22Rv1 (cell line): ENCODE measurements around the gene GPR35.
"Not testable (repeated sequence)": the region's sequence is repeated elsewhere in the genome, so short reads cannot be mapped to it uniquely, and the experiment has no call there.

Experiments
- H3K27ac ChIP-seq: fragments of 450-650 bp; 2 replicates; pipeline ENCODE4 v1.5.1; 2017
- ZFX ChIP-seq: fragments of 450-650 bp; IDR thresholded peaks from 2 replicates; pipeline ENCODE4 v1.6.1; 2017; ENCODE audit warnings: antibody characterized with exemption, borderline replicate concordance
- TF ChIP-seq, protein P1 (sequence below): fragments of 450-650 bp; IDR thresholded peaks from 2 replicates; pipeline ENCODE4 v1.5.1; 2017; ENCODE audit warnings: mild to moderate bottlenecking

GPR35 gene

DNA sequence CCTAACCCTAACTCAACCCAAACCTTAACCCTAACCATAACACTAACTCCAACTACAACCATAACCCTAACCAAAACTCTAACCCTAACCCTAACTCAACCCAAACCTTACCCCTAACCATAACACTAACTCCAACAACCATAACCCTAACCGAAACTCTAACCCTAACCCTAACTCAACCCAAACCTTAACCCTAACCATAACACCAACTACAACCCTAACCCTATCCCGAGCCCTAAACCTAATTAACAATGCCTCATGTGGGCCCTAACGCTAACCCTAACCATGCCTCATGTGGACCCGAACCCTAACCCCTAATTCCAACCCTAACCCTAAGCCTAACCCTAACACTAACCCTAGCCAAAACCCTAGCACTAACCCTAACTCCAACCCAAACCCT lies 11.5 kb upstream of the GPR35 start:
- no peak overlapping the region for H3K27ac ChIP-seq

DNA sequence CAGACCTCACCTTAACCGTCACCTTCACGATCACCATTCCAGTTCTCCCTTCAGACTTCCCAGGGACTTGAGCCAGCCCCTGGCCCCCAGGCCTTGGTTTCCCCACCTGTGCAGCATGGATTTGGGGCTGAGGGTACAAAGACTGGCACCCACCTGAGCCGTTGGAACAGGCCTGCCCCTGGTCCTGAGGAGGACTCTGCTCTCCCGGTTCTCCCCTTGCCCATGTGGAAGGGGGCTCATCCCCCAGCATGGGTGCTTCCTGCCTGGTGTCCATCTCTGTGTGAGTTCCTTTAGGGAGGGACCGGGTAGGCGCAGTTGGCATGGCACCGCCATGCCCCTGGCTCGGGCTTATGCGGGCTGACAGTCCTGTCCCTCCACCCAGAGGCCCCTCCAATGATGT lies 10.9 kb upstream of the GPR35 start:
- no peak overlapping the region for H3K27ac ChIP-seq
- TF ChIP-seq, protein P1, sequence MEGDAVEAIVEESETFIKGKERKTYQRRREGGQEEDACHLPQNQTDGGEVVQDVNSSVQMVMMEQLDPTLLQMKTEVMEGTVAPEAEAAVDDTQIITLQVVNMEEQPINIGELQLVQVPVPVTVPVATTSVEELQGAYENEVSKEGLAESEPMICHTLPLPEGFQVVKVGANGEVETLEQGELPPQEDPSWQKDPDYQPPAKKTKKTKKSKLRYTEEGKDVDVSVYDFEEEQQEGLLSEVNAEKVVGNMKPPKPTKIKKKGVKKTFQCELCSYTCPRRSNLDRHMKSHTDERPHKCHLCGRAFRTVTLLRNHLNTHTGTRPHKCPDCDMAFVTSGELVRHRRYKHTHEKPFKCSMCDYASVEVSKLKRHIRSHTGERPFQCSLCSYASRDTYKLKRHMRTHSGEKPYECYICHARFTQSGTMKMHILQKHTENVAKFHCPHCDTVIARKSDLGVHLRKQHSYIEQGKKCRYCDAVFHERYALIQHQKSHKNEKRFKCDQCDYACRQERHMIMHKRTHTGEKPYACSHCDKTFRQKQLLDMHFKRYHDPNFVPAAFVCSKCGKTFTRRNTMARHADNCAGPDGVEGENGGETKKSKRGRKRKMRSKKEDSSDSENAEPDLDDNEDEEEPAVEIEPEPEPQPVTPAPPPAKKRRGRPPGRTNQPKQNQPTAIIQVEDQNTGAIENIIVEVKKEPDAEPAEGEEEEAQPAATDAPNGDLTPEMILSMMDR: no peak
- no peak for TF ChIP-seq ZFX

More for the DNA sequence above, 11.5 kb upstream of the GPR35 start:
- no peak for TF ChIP-seq ZFX
- TF ChIP-seq, protein P1: no peak

DNA sequence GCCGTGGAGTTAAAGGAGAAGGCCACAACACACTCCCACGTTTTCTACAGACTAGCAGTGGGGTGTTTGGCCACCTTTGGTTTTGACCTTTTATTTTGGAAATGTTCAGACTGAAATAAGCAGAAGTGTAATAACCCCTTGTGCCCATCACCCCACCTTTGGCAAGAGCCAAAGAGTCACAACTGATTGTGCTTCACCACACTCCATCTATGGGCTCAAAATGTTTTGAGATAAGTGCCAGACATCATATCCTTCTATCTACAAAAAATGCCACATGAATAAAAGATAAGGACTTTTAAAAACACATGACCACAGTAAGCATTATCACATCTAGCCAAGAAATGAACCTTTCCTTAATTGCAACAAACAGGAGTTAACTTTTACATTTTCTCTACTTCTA lies 9.9 kb upstream of the GPR35 start:
- no peak for TF ChIP-seq ZFX
- TF ChIP-seq, protein P1: no peak
- no peak overlapping the region for H3K27ac ChIP-seq

DNA sequence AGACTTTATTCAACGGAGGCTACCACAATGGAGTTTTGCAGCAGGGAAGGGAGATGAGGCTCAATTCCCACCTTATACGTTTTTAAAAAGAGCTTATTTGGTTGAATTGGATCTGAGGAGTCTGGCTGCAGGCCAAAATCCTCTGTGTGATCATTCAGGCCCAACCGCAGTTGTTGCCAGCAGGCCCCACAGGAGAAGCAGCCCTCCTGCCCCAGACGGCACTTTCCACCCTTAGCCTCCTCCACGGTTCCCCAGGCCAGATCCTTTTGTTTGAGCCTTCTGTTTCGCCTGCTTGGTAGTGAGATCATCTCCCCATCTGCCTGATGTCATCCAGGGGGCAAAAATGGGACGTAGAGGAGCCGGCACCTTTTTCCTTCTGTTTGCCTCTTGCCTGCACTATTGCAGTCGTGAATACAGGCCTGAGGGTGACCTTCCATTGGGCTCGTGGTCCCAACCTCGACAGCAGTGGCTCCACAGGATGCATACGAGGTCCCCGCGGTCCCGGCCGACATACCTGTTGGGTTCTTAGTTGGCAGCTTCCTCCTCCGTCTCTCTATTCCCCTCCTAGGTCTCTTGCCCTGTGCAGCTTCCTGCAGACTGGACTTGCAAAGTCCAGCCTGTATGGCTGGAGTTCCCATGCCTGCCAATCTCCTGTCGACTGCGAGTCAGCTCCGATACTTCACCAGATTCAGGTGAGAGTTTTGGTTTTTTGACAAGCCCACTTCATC lies 9.3 kb upstream of the GPR35 start:
- H3K27ac ChIP-seq: no peak overlapping the region
- no peak for TF ChIP-seq ZFX
- TF ChIP-seq, protein P1: no peak

DNA sequence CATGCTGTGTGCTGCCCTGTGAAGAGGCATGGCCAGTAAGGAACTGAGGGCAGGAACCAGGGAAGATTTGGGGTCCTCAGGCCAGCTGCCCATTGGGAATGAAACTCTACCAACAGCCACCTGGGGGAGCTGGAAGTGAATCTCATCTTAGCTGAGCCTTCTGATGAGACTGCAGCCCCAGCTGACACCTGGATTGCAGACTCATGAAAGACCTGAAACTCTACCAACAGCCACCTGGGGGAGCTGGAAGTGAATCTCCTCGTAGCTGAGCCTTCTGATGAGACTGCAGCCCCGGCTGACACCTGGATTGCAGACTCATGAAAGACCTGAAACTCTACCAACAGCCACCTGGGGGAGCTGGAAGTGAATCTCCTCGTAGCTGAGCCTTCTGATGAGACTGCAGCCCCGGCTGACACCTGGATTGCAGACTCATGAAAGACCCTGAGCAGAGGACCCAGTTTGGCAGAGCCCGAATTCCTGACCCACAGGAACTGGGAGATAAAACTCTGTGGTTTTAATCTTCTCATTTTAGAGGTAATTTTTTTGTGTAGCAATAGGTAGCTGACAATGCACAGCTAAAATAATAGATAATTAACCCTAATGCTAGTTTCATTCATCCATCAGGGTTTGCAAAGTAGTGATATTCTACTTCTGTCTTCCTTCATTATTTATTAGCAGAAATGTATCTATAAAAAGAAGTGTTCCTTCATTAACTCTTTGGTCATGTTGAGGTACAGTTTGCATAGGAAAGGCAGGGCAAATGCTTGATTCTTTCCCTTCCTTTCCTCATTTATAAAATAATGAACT lies 8.2 kb upstream of the GPR35 start:
- H3K27ac ChIP-seq: not testable (repeated sequence)

DNA sequence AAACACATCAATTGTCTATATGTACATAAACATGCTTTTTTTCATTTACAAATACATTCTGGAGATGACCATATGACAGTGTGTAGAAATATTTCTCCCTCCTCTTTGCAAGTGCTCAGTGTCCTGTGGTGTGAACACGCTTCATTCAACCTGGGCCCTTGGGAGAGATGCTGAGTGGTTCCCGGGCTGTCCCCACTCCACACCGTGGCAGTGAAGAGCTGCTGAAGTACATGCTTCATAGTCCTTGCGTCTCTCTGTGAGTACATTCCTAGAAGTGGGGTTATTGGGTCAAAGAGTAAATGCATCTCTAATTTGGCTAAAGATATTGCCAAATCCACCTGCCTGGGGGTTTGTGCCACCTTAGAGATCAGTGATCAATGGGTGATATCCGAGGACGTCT lies 6.5 kb upstream of the GPR35 start:
- H3K27ac ChIP-seq: no peak overlapping the region
- no peak for TF ChIP-seq ZFX
- TF ChIP-seq, protein P1: no peak

DNA sequence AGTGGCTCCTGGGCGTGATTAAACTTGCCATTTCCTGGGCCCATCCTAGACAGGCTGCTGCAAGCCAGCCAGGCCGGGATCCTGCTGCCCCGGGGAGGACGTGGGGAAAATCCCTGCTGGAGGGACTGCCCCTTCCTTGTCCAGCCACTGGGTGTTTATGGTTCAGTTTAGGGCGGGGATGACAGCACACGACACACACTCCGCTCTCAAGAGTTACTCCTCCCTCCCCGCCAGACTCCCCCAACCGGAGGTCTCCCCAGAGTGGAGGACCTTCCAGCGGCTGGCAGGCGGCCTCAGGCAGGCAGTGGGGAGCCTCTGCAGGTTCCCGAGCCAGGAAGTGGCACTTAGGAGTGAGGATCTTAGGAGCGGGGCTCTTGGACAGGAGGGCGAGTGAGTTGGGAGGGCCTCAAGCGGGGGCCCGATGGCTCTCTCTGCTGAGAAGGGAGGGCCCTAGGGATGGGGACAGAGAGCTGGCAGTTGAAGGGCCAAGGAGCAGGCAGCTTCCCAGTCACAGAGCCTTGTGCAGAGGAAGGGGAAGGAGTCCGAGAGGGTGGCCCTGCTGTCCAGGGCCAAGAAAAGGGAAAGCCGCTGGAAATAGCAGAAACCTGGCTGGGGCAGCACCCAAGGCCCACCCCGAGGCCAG lies 5.7 kb upstream of the GPR35 start:
- TF ChIP-seq, protein P1: no peak
- TF ChIP-seq ZFX: no peak
- no peak overlapping the region for H3K27ac ChIP-seq
